HG02938 (cell line): ENCODE data around the gene RAB11FIP5.
"Not testable (repeated sequence)": the region's sequence is repeated elsewhere in the genome, so short reads cannot be mapped to it uniquely, and the experiment has no call there.

Experiments used
- ATAC-seq: cut with Tn5 transposase; IDR thresholded peaks from one replicate; pipeline ENCODE4 v1.9.1; 2021; ENCODE audit warnings: mild to moderate bottlenecking, moderate library complexity; ENCODE audit not compliant: unreplicated experiment

The RAB11FIP5 gene

GRCh38 chr2:73070643-73071359, 41.9 kb downstream of the RAB11FIP5 start:
- ATAC-seq = peak; percentile 9

DNA sequence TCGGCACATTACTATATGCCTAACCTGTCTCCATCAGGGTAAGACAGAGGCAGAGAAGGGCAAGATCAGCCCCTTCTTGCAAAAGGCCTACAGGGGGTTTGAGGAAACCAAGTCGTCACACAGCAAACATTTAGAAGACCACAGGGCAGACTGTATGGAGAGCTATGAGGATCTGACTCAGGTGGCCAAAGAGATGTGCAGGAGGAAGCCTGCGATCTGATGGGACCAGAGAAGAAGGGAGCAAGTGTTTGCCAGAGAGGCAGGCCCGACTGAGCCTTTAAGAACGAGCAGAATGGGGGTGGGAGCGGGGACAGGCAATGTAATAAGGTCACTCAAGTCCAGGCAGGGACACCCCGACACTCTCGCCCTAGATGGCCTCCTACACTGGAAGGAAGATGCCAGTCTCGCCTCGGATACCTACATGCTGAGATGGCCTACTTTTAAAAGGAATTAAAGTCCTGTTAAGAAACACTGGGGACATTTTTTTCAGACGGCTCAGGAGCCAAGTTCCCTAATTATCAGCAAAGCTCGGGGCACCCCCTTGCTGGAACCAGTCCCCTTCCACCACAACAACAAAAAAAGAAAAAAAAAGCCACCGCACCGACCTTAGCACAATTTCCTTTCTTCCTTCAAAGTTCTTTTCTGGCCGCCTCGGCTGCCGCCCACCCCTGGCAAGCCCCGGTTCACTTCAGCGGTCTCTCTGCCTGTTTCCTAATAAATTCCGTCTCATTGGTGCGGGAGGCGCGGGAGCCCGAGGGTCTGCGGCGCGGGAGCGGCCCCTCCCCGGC, 42.7 kb downstream of the RAB11FIP5 start:
- ATAC-seq = no peak

DNA sequence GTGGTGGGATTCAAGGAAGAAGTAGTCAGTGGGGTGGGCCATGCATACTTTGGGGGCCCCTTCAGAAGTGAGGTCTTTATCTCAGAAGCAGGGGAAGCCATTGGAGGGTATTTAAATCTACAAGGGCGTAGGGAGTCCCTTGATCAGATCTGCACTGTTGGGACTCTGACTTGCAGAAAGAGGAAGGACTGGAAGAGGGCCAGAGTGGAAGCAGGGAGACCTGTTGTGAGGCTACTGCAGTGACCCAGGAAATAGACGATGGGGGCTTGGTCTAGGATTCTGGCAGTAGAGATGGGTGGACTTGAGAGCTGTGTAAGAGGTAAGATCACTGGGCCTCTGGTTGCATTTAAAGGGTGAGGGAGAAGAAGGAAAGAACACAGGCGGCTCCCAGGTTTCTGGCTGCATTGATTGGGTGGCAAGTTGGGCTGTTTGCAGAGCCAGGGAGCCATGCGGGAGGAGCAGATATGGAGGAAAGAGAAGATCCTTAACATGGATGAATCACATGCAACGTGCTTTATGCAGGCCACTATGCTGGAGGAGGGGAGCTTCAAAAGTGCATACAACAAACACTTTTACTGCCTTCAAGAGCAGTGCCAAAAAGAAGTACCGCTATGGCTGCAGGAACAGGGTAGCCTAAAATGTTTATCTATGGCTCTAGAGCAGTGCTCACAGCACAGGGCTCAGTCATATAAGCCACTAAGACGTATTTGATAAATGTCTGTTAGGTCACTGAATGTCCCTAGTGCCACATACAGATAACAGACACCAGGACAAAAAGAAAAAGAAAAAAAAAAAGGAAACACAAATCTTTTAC, 43.5 kb downstream of the RAB11FIP5 start:
- ATAC-seq = no peak

GRCh38 chr2:73068147-73068546, 44.6 kb downstream of the RAB11FIP5 start:
- no peak for ATAC-seq

DNA sequence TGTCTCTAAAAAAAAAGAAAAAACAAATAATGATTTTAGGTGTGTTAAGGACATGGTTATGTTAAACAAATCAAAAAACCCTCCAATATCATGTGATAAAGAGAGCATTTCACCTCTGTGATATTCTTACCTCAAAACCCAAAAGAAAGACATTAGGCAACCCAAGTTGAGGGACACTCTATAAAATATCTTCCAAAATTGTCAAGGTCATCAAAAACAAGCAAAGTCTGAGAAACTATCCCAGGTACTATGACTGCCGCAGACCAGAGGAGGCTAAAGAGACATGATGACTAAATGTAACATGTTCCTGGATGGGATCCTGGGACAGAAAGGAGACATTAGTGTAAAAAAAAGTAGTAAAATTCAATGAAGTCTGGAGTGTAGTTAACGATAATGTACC, 45.7 kb downstream of the RAB11FIP5 start:
- no peak for ATAC-seq

DNA sequence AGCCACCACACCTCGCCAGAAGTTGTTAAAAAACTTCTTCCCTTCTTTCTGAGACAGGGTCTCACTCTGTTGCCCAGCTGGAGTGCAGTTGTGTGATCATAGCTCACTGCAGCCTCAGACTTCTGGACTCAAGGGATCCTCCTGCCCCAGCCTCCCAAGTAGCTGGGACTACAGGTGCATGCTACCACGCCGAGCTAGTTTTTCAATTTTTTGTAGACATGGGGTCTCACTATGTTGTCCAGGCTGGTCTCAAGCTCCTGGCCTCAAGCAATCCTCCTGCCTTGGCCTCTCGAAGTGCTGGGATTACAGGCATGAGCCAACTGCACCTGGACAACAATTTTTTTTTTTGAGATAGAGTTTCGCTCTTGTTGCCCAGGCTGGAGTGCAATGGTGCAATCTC, 47.7 kb downstream of the RAB11FIP5 start:
- ATAC-seq = not testable (repeated sequence)

- ATAC-seq = no peak
Observed at GRCh38 chr2:73063909-73064875, 48.6 kb downstream of the RAB11FIP5 start.

DNA sequence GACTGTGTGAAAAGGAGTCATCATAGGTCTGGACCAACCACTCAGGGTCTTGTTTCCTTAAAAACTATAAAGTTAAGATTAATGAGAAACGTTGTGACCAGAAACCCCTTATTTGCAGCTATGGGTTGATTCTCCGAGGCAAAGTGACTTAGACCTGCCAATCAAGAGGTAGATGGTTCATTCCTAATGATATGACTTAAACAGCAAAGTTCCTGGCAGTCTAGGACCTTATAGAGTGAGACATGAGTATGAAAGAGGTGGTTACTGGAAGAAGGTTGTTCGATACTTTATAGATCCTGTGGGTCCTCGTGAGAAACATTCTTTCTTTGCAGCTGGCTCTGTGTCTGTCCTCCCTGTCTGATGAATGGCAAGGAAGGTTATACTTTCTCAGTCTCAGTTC, 49.3 kb downstream of the RAB11FIP5 start:
- ATAC-seq = no peak

GRCh38 chr2:73059106-73059505, 53.6 kb downstream of the RAB11FIP5 start:
- no peak for ATAC-seq

DNA sequence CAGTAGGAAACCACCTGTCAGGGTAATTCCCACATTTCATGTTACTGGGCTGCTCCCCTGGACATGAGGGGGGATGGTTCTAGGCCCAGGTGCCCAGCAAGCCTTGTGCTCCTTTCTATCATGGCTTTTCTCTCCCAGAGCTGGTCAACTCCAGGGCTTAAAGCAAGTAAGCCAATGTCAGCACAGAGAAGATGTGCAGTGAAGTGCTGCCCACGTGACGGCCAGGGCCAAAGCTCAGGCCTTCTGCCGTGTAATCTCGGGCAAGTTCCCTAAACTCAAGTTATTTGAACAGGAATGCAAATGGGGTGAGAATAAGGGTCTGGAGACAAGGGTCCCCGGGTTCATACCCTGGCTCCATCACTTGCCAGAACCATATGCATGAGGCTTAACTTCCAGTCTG, 57.8 kb downstream of the RAB11FIP5 start:
- ATAC-seq = no peak

GRCh38 chr2:73053316-73054114, 59.2 kb downstream of the RAB11FIP5 start:
- no peak for ATAC-seq

DNA sequence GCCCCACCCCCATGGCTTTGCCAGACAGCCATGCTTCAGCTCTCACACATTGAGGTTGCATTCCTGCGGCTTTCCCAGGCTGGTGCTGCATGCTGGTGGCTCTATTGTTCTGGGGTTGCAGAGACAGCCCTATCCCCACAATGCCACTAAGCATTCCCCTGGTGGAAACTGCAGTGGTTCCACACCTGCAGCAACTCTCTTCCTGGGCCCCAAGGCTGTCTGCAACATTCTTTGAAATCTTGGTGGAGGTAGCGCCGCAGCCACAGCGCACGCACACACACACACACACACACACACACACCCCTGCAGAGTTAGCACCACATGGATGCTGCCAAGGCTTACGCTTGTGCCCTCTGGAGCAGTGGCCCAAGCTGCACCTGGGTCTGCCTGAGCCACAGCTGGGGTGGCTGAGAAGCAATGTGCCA, 62.6 kb downstream of the RAB11FIP5 start:
- no peak for ATAC-seq

DNA sequence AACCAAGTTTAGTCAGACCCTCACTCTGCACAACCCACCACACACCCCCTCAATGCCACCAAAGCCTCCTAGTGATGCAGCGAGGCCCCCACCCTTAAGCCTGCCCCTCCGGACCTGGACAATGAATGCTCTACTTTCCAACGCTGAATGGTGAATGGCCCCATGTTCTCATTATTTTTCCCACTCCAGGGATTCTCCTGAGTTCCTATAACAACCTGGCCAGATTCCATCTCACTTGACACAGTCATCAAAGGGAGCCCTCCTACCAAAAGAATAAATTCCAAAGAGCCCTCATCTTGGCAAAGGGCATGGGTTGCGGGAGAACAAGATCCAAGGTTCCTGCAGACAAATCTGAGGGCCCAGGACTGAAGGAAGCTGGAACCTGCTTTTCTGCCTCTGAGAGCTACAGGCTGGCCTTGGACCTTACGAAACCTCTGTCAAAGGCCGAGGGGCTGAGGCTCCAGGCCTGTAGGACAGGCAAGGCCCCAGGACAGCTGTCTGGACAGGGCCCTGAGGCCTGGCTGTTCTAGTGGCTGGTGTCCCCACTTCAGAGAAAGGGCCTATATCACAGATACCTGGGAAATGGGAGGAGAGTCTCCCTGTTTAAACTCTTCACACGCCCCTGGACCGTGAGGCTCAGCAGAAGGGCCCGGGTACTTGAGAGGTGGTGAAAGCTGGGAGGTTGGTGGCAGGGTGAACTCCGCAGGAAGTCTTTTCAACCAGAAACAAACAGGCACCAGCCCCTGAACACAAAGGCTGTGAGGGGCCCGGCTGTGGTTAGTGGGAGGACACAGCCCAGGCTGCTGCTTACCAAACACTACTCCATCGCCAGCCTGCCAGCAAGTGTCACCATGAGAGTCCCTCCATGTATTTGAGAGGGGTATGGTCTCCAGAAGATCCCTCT, 68.6 kb downstream of the RAB11FIP5 start:
- no peak for ATAC-seq

GRCh38 chr2:73043276-73043675, 69.5 kb downstream of the RAB11FIP5 start:
- no peak for ATAC-seq

DNA sequence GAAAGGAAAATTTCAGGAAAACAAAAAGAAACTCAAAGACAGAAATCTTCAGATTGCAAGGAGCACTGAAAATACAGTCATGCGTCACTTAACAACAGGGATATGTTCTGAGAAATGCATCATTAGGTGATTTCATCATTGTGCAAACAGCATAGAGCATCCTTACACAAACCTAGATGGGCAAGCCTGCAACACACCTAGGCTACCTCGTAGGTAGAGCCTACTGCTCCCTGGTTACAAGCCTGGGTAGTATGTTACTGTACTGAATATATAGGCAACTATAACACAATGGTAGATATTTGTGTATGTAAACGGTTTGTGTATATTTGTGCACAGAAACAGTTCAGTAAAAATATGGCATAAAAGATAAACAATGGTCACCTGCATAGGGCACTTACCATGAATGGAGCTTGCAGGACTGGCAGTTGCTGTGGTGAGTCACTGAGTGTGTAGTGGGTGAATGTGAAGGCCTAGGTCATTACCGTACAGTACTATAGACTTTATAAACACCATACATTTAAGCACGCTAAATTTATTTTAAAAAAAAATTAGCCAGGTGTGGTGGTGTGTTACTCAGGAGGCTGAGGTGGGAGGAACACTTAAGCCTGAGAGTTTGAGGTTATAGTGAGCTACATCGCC, 74.7 kb downstream of the RAB11FIP5 start:
- no peak for ATAC-seq

GRCh38 chr2:73036766-73037165, 76.0 kb downstream of the RAB11FIP5 start:
- no peak for ATAC-seq

GRCh38 chr2:73035899-73036711, 76.6 kb downstream of the RAB11FIP5 start:
- no peak for ATAC-seq
